H9 (cell line): Measurements from ENCODE around the gene RNASE7. TPM values are rescaled to one million over a fixed set of nuclear protein-coding genes. Genes with fewer than 3 reads are reported as not detected.

Experiments
- DNase-seq: peaks from one replicate; pipeline ENCODE4 v3.0.0-alpha.2; 2017
- H2AFZ ChIP-seq: one replicate; pipeline ENCODE4 v1.6.1; 2013; ENCODE audit warnings: mild to moderate bottlenecking, low read length, control low read depth, moderate library complexity
- H2AK5ac ChIP-seq: 2 replicates; pipeline ENCODE4 v1.6.1; 2013; ENCODE audit warnings: low read length, control low read depth, mixed read lengths; ENCODE audit not compliant: insufficient read length
- H2BK120ac ChIP-seq: one replicate; pipeline ENCODE4 v1.6.1; 2013; ENCODE audit warnings: low read depth, mild to moderate bottlenecking, low read length, control low read depth, inconsistent platforms; ENCODE audit not compliant: poor library complexity, severe bottlenecking
- H2BK12ac ChIP-seq: 2 replicates; pipeline ENCODE4 v1.6.1; 2013; ENCODE audit warnings: low read length, control low read depth, mixed read lengths, low read depth; ENCODE audit not compliant: insufficient read length
- H2BK15ac ChIP-seq: 2 replicates; pipeline ENCODE4 v1.6.1; 2013; ENCODE audit warnings: low read depth, low read length, control low read depth
- H2BK20ac ChIP-seq: one replicate; pipeline ENCODE4 v1.6.1; 2013; ENCODE audit warnings: low read depth, mild to moderate bottlenecking, low read length, control low read depth, inconsistent platforms; ENCODE audit not compliant: poor library complexity, severe bottlenecking
- H2BK5ac ChIP-seq: 2 replicates; pipeline ENCODE4 v1.6.1; 2013; ENCODE audit warnings: low read length, control low read depth, mixed read lengths; ENCODE audit not compliant: insufficient read length
- H3K14ac ChIP-seq: 2 replicates; pipeline ENCODE4 v1.6.1; 2013; ENCODE audit warnings: low read length, control low read depth; ENCODE audit not compliant: insufficient read depth
- H3K18ac ChIP-seq: 2 replicates; pipeline ENCODE4 v1.6.1; 2013; ENCODE audit warnings: low read depth, mild to moderate bottlenecking, mixed read lengths, low read length, control low read depth; ENCODE audit not compliant: insufficient read length
- H3K23ac ChIP-seq: 2 replicates; pipeline ENCODE4 v1.6.1; 2013; ENCODE audit warnings: low read length, control low read depth, mixed read lengths, low read depth; ENCODE audit not compliant: insufficient read length
- H3K23me2 ChIP-seq: 2 replicates; pipeline ENCODE4 v1.6.1; 2013; ENCODE audit warnings: low read depth, mild to moderate bottlenecking, mixed read lengths, low read length, control low read depth; ENCODE audit not compliant: insufficient read length, poor library complexity, severe bottlenecking
- H3K27ac ChIP-seq: 2 replicates; pipeline ENCODE4 v1.5.1; 2013; ENCODE audit warnings: low read length, control low read depth, mixed read lengths, low read depth; ENCODE audit not compliant: insufficient read length
- H3K27me3 ChIP-seq: 2 replicates; pipeline ENCODE4 v1.6.1; 2013; ENCODE audit warnings: low read length, control low read depth, inconsistent platforms; ENCODE audit not compliant: insufficient read depth
- H3K4ac ChIP-seq: 2 replicates; pipeline ENCODE4 v1.6.1; 2013; ENCODE audit warnings: low read depth, mild to moderate bottlenecking, control low read depth, inconsistent platforms, low read length, moderate library complexity
- H3K4me1 ChIP-seq: 2 replicates; pipeline ENCODE4 v1.6.1; 2013; ENCODE audit warnings: low read length, control low read depth, inconsistent platforms; ENCODE audit not compliant: insufficient read depth
- H3K4me2 ChIP-seq: 2 replicates; pipeline ENCODE4 v1.6.1; 2013; ENCODE audit warnings: low read length, control low read depth, mixed read lengths; ENCODE audit not compliant: insufficient read length, insufficient read depth
- H3K56ac ChIP-seq: 2 replicates; pipeline ENCODE4 v1.6.1; 2013; ENCODE audit warnings: low read depth, mild to moderate bottlenecking, mixed read lengths, low read length, control low read depth; ENCODE audit not compliant: insufficient read length
- H3K79me1 ChIP-seq: 2 replicates; pipeline ENCODE4 v1.6.1; 2013; ENCODE audit warnings: low read depth, mild to moderate bottlenecking, moderate library complexity, low read length, control low read depth, inconsistent platforms; ENCODE audit not compliant: insufficient read depth, poor library complexity, severe bottlenecking
- H3K79me2 ChIP-seq: 2 replicates; pipeline ENCODE4 v1.6.1; 2013; ENCODE audit warnings: low read length, control low read depth, inconsistent platforms; ENCODE audit not compliant: insufficient read depth
- H3K9ac ChIP-seq: 2 replicates; pipeline ENCODE4 v1.6.1; 2013; ENCODE audit warnings: low read length, control low read depth, mixed read lengths; ENCODE audit not compliant: insufficient read length; ENCODE audit errors: extremely low read depth
- H3K9me3 ChIP-seq: one replicate; pipeline ENCODE4 v1.6.1; 2013; ENCODE audit warnings: low read depth, low read length, inconsistent platforms; ENCODE audit not compliant: control insufficient read depth
- H3T11ph ChIP-seq: one replicate; pipeline ENCODE4 v1.6.1; 2013; ENCODE audit warnings: mild to moderate bottlenecking, low read length, control low read depth, inconsistent platforms
- H4K20me1 ChIP-seq: one replicate; pipeline ENCODE4 v1.6.1; 2013; ENCODE audit not compliant: control insufficient read depth, insufficient read length, insufficient read depth
- H4K5ac ChIP-seq: 2 replicates; pipeline ENCODE4 v1.6.1; 2013; ENCODE audit warnings: low read depth, mild to moderate bottlenecking, mixed read lengths, low read length, control low read depth; ENCODE audit not compliant: insufficient read length
- H4K8ac ChIP-seq: replicated peaks from 2 replicates; pipeline ENCODE4 v1.6.1; 2013; ENCODE audit warnings: low read length, control low read depth, mixed read lengths, low read depth; ENCODE audit not compliant: insufficient read length
- H4K91ac ChIP-seq: 2 replicates; pipeline ENCODE4 v1.6.1; 2013; ENCODE audit warnings: low read depth, mild to moderate bottlenecking, moderate library complexity, mixed read lengths, low read length, control low read depth; ENCODE audit not compliant: insufficient read length
- H3K27ac Mint-ChIP-seq, 3 experiments: 2 replicates in 2 of 3; 3 replicates in 1 of 3; pipeline ENCODE4 v1.8.0; 2020 to 2021; ENCODE audit warnings: mixed read lengths in 3 of 3, mild to moderate bottlenecking in 1 of 3, moderate library complexity in 1 of 3
- H3K27me3 Mint-ChIP-seq: 2 replicates; pipeline ENCODE4 v1.8.0; 2021; ENCODE audit warnings: low read depth, mild to moderate bottlenecking, moderate library complexity, mixed read lengths
- H3K36me3 Mint-ChIP-seq, 3 experiments: 2 replicates in 2 of 3; 3 replicates in 1 of 3; pipeline ENCODE4 v1.8.0; 2020 to 2021; ENCODE audit warnings: low read depth in 3 of 3, mixed read lengths in 3 of 3; ENCODE audit not compliant: insufficient read depth in 1 of 3
- H3K4me1 Mint-ChIP-seq, 2 experiments: 2 replicates each; pipeline ENCODE4 v1.8.0; 2020; ENCODE audit warnings: mixed read lengths in 2 of 2
- H3K4me3 Mint-ChIP-seq, 2 experiments: 2 replicates in 1 of 2; 3 replicates in 1 of 2; pipeline ENCODE4 v1.8.0; 2020 to 2021; ENCODE audit warnings: mild to moderate bottlenecking in 2 of 2, mixed read lengths in 2 of 2, moderate library complexity in 1 of 2
- H3K9me3 Mint-ChIP-seq, 2 experiments: 2 replicates in 1 of 2; 3 replicates in 1 of 2; pipeline ENCODE4 v1.8.0; 2020; ENCODE audit warnings: mild to moderate bottlenecking in 2 of 2, mixed read lengths in 2 of 2, moderate library complexity in 1 of 2
- WGBS: extraction: QIAGEN DNeasy Blood & Tissue Kit; methylation state at CpG from one replicate; pipeline ENCODE4 v1.1.7; 2013; ENCODE audit warnings: missing lambda C conversion rate, low lambda C conversion rate, mixed read lengths; ENCODE audit not compliant: insufficient read length; ENCODE audit errors: extremely low coverage; 5-methylcytosine and 5-hydroxymethylcytosine counted together
- total RNA-seq: library from RNA; stranded (reverse); gene quantifications from 2 replicates; pipeline ENCODE4 v1.2.1, GENCODE V29; 2021
- TF ChIP-seq, protein P1 (sequence below): fragments of 200-600 bp; sonication (generic); conservative IDR thresholded peaks from 3 replicates; pipeline ENCODE4 v1.8.0; 2021; ENCODE audit warnings: antibody characterized with exemption, mild to moderate bottlenecking

RNASE7 gene
- total RNA-seq, 1 experiment from 2014 or later = not detected

DNA sequence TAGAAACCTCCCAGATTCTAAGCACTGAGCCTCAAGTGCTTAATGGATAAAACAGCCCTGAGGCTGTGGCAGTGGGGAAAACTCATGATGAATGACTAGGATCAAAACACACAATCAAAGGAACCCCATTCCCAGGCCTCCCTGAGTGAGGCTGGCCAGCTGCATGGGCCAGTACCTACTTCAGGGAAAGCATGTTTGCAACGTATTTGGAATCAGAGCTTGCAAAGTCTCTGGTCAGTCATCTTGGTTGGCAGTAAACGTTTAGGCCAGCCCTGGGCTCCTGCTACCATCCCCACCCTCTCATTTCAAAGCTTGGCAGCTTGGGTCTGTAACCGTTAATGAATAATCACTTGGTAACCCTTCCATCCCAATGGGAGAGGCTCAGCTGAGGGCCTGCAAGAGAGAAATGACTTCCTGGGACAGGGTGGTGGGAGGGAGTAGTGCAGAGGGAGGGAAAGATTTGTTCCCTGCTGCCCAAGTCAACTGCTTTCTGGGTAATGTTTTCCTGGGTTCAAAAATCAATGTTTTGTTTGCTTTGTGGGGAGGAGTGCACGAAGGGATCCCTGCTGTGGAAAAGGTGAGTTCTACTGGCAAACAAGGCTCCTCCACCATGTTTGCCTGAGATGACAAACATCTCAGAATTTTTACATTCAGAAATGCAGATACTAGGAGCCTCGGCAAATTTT, 13.4 kb downstream of the RNASE7 start:
- no peak overlapping the region for H3K14ac ChIP-seq
- H3K27me3 ChIP-seq = no peaks in the 10 kb centered on the region
- no peaks in the 10 kb centered on the region for H3K79me1 ChIP-seq
- no peak overlapping the region for H4K5ac ChIP-seq
- no peak overlapping the region for H2BK12ac ChIP-seq
- no peak overlapping the region for H3T11ph ChIP-seq
- no peak overlapping the region for H2BK120ac ChIP-seq
- TF ChIP-seq, protein P1, sequence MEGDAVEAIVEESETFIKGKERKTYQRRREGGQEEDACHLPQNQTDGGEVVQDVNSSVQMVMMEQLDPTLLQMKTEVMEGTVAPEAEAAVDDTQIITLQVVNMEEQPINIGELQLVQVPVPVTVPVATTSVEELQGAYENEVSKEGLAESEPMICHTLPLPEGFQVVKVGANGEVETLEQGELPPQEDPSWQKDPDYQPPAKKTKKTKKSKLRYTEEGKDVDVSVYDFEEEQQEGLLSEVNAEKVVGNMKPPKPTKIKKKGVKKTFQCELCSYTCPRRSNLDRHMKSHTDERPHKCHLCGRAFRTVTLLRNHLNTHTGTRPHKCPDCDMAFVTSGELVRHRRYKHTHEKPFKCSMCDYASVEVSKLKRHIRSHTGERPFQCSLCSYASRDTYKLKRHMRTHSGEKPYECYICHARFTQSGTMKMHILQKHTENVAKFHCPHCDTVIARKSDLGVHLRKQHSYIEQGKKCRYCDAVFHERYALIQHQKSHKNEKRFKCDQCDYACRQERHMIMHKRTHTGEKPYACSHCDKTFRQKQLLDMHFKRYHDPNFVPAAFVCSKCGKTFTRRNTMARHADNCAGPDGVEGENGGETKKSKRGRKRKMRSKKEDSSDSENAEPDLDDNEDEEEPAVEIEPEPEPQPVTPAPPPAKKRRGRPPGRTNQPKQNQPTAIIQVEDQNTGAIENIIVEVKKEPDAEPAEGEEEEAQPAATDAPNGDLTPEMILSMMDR = no peak
- no CpG with 5 or more reads among the region's 5 CpGs for WGBS
- H3K4me2 ChIP-seq = no peak overlapping the region
- Mint-ChIP-seq H3K27me3 (no peaks in the 10 kb centered on the region), H3K36me3 (no peaks in the 10 kb centered on the region), H3K9me3 (no peaks in the 10 kb centered on the region), H3K4me3 (no peak overlapping the region), H3K4me1 (peaks cover 11 to 14% of the 10 kb centered on the region in 2 experiments), H3K27ac (no peak overlapping the region)
- no peak overlapping the region for H3K23ac ChIP-seq
- H3K9ac ChIP-seq = no peak overlapping the region
- no peak overlapping the region for H4K91ac ChIP-seq
- H3K27ac ChIP-seq = no peak overlapping the region
- no peak overlapping the region for H3K56ac ChIP-seq
- H2BK15ac ChIP-seq = no peak overlapping the region
- no peak overlapping the region for H2AFZ ChIP-seq
- H2AK5ac ChIP-seq = no peak overlapping the region
- DNase-seq = no peak
- no peaks in the 10 kb centered on the region for H3K79me2 ChIP-seq
- no peaks in the 10 kb centered on the region for H3K23me2 ChIP-seq
- H3K4ac ChIP-seq = no peak overlapping the region
- no peak overlapping the region for H3K18ac ChIP-seq
- H2BK5ac ChIP-seq = no peak overlapping the region
- no peak overlapping the region for H4K8ac ChIP-seq
- H2BK20ac ChIP-seq = no peak overlapping the region
- H3K9me3 ChIP-seq = no peaks in the 10 kb centered on the region
- H3K4me1 ChIP-seq = no peaks in the 10 kb centered on the region; the same call in 1 of the 2 replicates
- no peaks in the 10 kb centered on the region for H4K20me1 ChIP-seq
